ENCODE measurements around the gene RNMT. TPM values are rescaled to one million over a fixed set of nuclear protein-coding genes. Genes with fewer than 3 reads are reported as not detected.
A peak's percentile ranks its signal among the peaks of the same experiment; 100 is the strongest.

Gene RNMT
- total RNA-seq, 2 donors from 2014 or later, result 37.8 to 48.5 TPM

DNA sequence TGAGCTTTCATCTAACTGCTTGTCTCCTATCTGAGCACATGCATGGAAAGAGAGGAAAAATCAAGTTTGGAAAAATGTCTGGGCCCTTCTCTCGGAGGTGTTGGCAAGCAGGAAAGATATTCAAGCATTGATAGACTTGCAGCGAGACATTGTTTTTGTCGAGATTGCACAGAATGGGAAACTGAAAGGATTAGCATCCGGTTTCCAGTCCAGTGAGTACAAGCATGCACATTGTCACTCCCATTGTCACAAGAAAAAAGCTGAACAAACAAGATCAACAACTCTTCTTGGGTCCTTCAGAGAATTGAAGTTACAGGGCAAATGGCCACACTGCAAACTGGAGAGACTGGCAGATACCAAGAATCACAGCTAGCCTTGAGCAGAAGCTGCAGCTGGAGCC lies 77.8 kb downstream of the RNMT start:
- H3K27ac Mint-ChIP-seq, result no peak overlapping the region
- H3K27me3 Mint-ChIP-seq (ENCODE audit: low read depth), result peaks cover 53% of the 10 kb centered on the region
- DNase-seq (no peak), ATAC-seq (replicated peaks in 1 of 2) (no peak)
- peaks cover 8% of the 10 kb centered on the region for H3K4me1 Mint-ChIP-seq (ENCODE audit: low read depth)
- H3K4me3 Mint-ChIP-seq, result no peak overlapping the region
- H3K9me3 Mint-ChIP-seq, result no peaks in the 10 kb centered on the region
- no peaks in the 10 kb centered on the region for H3K36me3 Mint-ChIP-seq (ENCODE audit: insufficient read depth in 2 of 2)

DNA sequence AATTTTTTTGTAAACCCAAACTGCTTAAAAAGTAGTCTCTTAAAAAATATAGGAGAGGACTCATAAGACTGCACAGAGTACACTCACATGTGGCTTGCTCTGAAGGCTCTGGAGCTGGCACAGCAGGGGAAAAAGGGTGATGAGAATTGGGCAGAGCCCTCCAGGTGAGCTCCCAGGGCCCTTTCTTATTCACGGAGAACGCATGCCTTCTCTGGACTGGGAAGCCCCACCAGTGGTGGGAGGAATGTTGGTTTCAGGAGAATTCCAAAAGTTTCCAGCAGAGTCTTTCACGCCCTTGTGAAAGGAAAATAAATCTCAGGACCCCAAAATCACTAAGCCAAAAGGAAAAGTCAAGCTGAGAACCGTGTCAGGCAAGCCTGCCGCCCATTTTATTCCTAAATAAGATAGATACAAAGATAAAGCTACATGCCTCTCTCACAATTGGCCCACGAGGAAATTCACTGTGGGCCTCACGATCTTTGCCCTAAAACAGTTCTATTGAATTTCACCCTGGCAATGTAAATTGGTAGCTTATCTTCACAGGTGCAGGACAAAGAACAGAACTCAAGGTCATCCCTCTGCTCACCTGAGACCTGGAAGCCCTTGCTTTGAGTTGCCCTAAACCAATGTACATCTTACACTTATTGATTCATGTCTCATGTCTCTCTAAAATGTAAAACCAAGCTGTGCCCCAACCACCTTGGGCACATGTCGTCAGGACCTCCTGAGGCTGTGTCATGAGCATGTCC lies 82.0 kb downstream of the RNMT start:
- H3K36me3 Mint-ChIP-seq (ENCODE audit: insufficient read depth in 2 of 2), result no peaks in the 10 kb centered on the region
- H3K9me3 Mint-ChIP-seq, result no peaks in the 10 kb centered on the region
- H3K4me1 Mint-ChIP-seq (ENCODE audit: low read depth), result no peaks in the 10 kb centered on the region
- H3K27me3 Mint-ChIP-seq (ENCODE audit: low read depth), result peaks cover 30% of the 10 kb centered on the region
- no peak overlapping the region for H3K27ac Mint-ChIP-seq
- DNase-seq (no peak), ATAC-seq (replicated peaks in 1 of 2) (no peak)
- no peak overlapping the region for H3K4me3 Mint-ChIP-seq

DNA sequence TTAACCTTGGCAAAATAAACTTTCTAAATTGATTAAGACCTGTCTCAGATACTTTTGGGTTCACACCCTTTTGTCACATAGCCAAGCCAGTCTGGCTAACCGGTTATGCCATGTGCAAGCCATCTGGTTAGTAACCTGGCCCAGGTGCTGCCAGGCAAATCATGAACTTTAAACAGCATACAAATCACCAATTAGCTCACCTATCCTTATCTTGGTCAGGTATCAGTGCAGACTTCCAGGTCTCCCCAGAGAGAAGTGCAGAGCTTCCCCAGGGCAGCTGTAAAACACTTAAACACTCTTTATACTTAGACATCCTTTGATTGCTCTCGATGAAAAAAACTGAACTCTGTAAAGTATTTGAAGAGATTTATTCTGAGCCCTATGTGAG lies 82.6 kb downstream of the RNMT start:
- Mint-ChIP-seq H3K27me3 (ENCODE audit: low read depth) (peaks cover 30% of the 10 kb centered on the region), H3K9me3 (no peaks in the 10 kb centered on the region), H3K27ac (no peak overlapping the region), H3K4me1 (ENCODE audit: low read depth) (no peaks in the 10 kb centered on the region), H3K4me3 (no peak overlapping the region), H3K36me3 (ENCODE audit: insufficient read depth in 2 of 2) (no peaks in the 10 kb centered on the region)
- no peak for ATAC-seq (replicated peaks in 1 of 2)
- no peak for DNase-seq

DNA sequence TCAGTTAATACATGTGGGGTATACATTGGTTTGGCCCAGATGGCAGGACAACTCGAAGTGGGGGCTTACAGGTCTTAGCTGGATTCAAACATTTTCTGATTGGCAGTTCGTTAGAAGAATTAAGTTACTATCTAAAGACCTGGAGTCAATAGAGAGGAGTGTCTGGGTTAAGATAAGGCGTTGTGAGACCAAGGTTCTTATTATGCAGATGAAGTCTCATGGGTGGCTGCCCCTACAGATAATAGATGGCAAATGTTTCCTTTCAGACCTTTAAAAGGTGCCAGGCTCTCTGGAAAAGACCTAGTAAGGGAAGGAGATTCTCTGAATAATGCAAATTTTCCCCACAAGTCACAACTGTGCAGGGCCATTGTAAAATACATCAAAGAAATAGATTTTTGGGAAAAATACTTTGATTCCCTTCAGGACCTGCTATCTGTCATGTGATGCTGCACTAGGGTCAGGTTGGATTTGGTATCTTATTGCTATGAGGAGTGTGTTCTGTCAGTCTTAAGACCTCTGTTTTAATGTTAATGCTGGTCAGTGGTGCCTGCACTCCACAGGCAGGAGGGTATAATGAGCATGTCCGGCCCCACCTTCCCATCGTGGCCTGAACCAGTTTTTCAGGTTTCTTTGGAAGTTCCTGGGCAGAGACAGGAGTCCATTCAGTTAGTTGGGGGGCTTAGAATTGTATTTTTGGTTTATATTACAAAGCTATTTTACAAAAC lies 83.2 kb downstream of the RNMT start:
- DNase-seq, result no peak

DNA sequence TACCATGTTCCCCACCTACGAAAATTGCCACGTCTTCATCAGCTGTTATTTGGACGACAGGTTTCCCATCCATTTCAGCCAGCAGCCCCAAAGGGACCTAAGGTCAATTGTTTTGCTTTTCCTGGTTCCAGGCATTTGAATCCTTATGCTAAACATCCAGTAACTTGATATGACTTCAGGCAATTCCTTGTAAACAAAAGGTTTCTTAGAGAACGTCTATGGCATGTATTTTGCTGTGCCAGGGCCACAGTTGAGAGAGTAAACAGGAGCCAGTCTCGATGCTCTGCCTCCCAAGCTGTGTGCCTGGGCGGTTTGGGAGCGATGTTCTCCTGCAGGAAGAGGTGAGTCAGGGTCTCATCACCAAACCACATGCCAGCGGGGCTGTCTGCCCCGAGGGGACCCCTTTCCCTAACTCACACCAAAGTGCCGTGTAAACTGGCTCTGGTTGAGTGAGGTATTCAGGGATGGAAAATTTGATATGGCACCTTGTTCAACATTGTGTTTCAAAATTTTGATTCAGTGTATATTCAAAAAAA lies 84.5 kb downstream of the RNMT start:
- Mint-ChIP-seq H3K36me3 (ENCODE audit: insufficient read depth in 2 of 2) (no peaks in the 10 kb centered on the region), H3K9me3 (no peaks in the 10 kb centered on the region), H3K27me3 (ENCODE audit: low read depth) (peaks cover 10% of the 10 kb centered on the region), H3K27ac (no peak overlapping the region), H3K4me3 (no peak overlapping the region), H3K4me1 (ENCODE audit: low read depth) (no peaks in the 10 kb centered on the region)
- DNase-seq, result no peak
- no peak for ATAC-seq (replicated peaks in 1 of 2)

More for the DNA sequence above, 83.2 kb downstream of the RNMT start:
- ATAC-seq (replicated peaks in 1 of 2), result no peak
- no peaks in the 10 kb centered on the region for H3K9me3 Mint-ChIP-seq
- H3K4me3 Mint-ChIP-seq, result no peak overlapping the region
- no peaks in the 10 kb centered on the region for H3K4me1 Mint-ChIP-seq (ENCODE audit: low read depth)
- H3K27ac Mint-ChIP-seq, result no peak overlapping the region
- H3K36me3 Mint-ChIP-seq (ENCODE audit: insufficient read depth in 2 of 2), result no peaks in the 10 kb centered on the region
- peaks cover 23% of the 10 kb centered on the region for H3K27me3 Mint-ChIP-seq (ENCODE audit: low read depth)

DNA sequence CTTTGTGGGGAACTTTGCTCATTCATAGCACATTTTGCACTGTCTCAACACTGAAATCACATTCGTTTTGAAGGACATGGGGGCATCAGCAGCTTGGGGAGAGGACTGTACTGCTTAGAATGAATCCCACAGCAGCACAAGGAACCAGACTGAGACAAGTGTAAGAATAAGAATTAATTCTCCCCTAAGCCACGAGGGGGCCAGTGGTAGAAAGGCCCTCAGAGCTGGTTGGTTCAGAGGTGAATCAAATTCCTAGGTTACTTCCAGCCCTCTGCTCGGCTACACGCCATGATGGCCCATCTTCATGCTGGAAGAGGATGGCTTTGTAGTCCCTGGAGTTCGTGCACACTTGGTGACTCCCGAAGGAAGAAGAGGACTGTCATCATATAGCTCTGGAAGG lies 85.5 kb downstream of the RNMT start:
- H3K4me1 Mint-ChIP-seq (ENCODE audit: low read depth), result no peaks in the 10 kb centered on the region
- DNase-seq, result no peak

DNA sequence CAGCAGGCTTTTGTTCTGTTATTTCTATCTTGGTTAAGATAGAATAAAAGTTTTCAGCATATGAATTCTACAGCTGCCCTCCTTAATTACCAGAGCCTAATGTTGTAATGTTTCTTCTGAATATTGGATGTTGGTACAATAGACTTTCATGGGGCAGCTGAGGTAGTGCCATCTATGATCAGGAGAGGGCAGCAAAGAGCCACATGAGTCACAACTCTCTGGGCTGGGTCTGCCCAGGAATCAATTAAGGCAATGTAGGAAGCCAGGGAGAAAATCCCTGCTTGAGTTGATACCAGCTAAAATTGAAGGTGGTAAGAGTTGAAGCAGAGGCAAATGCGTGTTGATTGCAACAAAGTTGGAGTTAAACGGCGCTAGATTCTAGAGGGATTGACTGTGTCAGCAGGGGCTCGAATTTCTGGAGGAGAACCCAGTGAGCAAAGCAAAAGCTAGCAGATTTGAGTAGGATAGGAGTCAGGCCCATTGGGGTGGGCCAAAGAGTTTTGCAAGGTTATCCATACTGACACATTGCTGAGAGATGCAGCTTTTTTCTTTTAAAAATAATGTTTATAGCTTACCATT lies 86.9 kb downstream of the RNMT start:
- DNase-seq, result peak; percentile 60 to 65
- peak; percentile 64 to 73 for ATAC-seq (replicated peaks in 1 of 2)
- no peaks in the 10 kb centered on the region for H3K4me1 Mint-ChIP-seq (ENCODE audit: low read depth)
- no peak overlapping the region for H3K4me3 Mint-ChIP-seq
- H3K27me3 Mint-ChIP-seq (ENCODE audit: low read depth), result peaks cover 6% of the 10 kb centered on the region
- no peak overlapping the region for H3K27ac Mint-ChIP-seq
- no peaks in the 10 kb centered on the region for H3K9me3 Mint-ChIP-seq
- no peaks in the 10 kb centered on the region for H3K36me3 Mint-ChIP-seq (ENCODE audit: insufficient read depth in 2 of 2)

More for the DNA sequence above, 85.5 kb downstream of the RNMT start:
- Mint-ChIP-seq H3K27ac (no peak overlapping the region), H3K27me3 (ENCODE audit: low read depth) (peaks cover 6% of the 10 kb centered on the region), H3K36me3 (ENCODE audit: insufficient read depth in 2 of 2) (no peaks in the 10 kb centered on the region), H3K9me3 (no peaks in the 10 kb centered on the region), H3K4me3 (no peak overlapping the region)
- no peak for ATAC-seq (replicated peaks in 1 of 2)

Other genes starting within 250 kb of the RNMT start
- gene FAM210A, start 115 bp upstream of the RNMT start, total RNA-seq, result 10 to 100 TPM; 20.3 to 20.5 TPM
- not detected for gene MC5R, start 97.5 kb downstream of the RNMT start, total RNA-seq
- gene MC2R, start 188.9 kb downstream of the RNMT start, total RNA-seq, result not detected